ENCODE results near the gene GCK.

DNA sequence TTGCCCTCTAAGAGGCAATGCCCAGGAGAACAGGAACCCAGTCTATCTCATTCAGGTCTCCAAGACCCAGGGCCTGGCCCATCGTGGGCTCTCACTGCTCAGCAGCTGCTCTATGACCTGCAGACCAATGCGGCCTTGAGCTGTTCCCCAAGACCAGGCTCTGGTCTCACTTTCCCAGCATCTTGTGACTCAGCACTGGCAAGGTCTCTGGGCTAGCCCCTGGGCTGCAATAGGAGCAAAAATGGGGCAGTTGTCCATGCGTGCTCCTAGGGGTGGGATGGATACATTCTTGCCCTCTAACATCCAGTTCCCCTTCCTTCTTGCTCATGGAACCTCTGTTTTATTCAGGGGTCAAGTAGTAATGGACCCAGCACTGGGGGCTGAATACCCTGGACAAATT lies 13.5 kb downstream of the GCK start:
- TF ChIP-seq CTCF (conservative IDR thresholded peaks at IDR 0.05; ENCODE audit: low read length) (no peak), EZH2phosphoT487 (IDR thresholded peaks at IDR 0.05; ENCODE audit: borderline replicate concordance, low read depth, low read length) (no peak)

Measured in OCI-LY7 (cell line).